ENCODE measurements around the gene LPA.
"Not testable (repeated sequence)": the region's sequence is repeated elsewhere in the genome, so short reads cannot be mapped to it uniquely, and the experiment has no call there.

LPA gene

DNA sequence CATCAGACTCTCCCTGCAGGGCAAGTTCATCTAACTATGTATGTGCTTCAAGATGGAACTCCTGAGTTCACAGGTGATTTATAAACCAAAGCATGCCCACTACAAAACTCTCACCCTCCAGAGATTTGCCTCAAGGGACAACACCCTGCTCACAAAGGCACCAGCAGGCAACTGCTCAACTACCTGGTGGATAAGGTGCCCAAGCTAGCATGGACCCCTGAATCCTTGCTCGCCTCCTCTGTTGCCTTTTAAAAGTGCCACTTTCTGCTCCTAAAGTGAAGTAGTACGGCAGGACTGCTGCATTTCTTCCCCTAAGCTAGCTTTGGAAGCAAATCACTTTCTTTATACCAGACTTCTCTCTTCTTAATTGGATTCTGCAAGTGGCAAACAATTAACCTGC, 1.2 kb downstream of the LPA start:
- DNase-seq = no peak

DNA sequence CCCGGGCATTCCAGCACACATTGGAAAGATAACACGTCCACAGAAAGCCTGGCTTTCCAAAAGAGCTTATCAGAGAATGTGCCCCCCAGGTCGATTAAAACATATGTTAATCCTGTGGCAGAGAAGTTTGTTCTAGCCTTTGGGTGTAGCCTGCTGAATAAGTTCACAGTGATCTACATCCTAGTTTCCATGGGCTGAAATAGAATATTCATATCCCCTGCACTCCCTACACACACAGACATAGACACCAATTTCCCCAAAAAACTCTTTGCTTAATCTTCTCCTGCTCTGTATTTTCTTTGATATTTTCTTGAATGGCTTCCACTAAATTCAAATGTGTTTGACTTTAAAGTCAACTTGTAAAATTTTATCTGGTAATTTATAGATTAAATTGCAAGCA, 1.6 kb downstream of the LPA start:
- DNase-seq = no peak

DNA sequence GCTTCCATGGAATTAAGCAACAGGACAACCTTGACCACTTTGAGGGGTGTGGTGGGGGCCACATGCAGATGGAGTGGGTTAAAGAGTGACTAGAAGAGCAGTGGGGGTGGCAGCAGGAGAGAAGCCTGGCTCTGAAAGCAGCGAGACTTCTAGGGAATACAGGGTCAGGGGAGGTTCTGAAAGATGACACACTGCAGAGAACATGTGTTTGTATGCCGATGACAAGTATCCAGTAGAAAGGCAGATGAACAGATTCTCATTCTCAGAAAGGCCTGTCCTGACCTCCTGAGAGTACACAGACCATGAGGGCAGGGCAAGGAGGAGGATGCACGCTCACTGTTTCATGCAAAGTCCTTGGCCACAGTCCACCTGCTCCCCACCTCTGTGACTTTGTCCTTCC, 2.9 kb downstream of the LPA start:
- DNase-seq = no peak

DNA sequence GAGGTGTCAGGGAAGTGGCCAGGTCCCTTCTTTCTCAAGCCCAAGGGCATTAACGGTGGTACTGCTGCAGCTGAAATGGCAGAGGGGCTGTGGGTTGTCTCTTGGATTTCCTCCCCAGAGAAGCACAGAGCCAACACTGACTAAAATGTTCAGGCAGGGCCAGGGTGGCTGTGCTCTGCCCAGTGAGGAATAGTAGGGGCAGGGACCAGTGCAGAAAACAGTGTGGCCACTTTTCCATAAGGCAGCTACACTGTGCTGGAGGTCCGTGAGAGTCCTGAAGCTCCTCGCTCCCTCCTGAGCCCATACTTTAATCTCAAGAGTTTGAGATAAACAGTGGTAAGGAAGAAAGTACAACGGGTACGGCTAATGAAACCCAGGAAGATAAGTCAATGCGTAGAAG, 4.5 kb downstream of the LPA start:
- no peak for DNase-seq

DNA sequence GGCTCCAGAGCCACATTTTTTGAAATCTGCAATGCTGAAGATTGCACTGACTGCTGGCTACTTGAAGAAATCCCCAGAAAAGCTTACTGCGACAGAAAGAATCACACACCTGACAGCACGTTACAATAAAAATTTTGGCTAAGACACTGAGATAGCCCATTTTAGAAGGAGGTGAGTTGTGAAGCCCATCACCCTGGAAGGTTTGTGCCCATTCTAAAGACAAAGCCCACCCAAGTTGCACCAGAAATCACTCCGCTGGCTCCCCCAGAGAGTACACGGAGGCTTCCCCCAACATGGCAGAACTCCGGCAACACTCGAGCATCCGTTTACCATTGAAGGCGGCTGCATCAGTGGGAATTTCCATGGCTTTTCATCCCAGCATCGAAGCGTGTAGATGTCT, 29.4 kb downstream of the LPA start:
- DNase-seq = no peak

DNA sequence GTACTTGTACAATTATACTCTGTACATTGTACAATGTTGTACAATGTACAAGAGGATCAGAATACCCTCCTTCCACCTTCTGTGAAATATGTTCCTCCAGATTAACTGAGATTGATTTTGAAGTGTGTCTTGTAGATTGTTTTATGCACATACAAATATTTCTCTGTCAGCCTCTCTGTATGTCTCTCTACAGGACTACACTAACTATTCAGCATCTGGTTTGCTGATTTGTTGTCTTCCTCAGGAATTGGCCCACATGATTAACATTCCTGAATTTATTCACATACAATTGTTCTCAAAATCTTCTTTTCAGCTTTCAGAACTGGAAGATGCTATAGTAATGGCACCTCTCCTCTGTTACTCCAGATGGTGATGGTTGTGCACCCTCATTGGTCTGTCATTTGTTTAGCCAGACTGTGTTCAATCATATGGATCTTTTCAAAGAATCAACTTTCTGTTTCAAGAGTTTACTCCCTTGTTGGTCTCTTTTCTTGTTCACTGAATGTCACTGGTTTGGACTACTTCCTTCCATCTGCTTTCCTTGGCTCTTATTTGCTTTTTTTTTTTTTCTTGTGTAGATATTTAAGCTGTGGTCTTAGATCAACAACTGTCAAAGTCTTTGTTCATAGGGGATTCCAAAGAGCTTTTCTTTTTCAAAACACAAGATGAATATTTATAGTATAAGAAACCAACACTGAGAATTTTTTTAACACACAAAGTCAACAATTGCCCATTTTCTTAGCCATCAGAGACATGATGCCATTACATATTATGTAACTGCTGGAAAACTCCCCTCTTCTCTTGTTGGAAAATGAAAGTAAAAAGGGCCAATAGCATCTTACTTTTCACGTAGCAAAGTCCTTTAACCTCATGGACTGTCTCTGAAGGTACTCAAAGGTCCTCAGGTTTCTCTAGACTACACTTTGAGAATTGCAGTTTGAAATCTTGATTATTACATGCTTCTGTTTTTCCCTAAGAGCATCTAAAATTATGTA, 67.9 kb downstream of the LPA start:
- DNase-seq = no peak

DNA sequence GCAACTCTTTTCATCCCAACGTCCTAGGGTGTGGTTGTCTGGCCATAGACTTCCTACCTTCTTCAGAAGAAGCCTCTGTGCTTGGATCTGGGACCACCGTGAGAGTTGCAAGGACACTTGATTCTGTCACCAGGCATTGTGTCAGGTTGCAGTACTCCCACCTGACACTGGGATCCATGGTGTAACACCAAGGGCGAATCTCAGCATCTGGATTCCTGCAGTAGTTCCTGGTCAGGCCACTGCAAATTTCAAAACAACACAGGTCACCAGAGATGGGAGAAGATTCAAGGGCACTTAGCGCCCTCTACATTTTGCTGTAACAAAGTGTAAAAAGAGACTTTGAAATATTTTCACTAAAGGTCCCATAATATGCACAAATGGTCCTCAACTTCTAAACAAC, 68.8 kb downstream of the LPA start:
- not testable (repeated sequence) for DNase-seq

DNA sequence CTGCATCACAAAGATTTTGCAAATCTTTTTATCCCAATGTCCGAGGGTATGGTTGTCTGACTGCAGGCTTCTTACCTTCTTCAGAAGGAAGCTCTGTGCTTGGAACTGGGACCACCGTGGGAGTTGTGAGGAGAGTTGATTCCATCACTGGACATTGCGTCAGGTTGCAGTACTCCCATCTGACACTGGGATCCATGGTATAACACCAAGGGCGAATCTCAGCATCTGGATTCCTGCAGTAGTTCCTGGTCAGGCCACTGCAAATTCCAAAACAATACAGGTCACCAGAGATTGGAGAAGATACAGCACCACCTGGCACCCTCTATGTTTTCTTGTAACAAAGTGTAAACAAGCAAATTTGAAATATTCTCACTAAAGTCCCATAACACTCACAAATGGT, 77.7 kb downstream of the LPA start:
- no peak for DNase-seq

DNA sequence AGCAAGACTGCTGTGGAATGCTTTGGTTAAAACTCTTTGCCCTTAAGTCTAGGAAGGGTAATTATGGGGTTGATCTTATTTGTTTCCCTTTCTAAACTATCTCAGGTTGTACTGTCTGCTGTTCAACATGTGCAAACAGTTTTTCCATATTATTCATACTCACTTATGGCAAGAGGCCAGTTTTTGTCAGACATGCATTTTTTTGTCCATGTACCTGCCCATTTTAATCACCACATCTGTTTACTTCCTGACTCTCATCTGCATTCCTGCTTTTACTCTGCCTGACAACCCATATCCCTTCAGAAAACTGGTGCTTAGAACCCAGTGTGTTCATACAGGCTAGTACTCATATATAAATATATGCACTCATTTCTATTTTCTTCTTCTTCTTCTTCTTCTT, 80.3 kb downstream of the LPA start:
- no peak for DNase-seq

DNA sequence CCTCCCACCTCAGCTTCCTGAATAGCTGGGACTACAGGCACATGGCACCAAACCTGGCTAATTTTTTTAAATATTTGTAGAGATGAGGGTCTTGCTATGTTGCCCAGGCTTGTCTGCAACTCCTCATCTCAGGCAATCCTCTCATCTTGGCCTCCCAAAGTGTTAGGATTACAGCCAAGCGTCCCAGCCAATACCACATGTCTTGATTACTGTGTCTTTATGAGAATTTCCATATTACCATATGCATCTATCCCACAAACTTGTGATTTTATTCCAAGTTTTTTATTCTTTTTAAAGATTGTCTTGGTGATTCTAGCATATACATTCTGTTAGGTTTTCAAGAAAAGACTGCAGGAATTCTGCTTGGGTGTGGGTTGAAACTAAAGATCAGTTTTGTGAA, 82.7 kb downstream of the LPA start:
- DNase-seq = no peak

DNA sequence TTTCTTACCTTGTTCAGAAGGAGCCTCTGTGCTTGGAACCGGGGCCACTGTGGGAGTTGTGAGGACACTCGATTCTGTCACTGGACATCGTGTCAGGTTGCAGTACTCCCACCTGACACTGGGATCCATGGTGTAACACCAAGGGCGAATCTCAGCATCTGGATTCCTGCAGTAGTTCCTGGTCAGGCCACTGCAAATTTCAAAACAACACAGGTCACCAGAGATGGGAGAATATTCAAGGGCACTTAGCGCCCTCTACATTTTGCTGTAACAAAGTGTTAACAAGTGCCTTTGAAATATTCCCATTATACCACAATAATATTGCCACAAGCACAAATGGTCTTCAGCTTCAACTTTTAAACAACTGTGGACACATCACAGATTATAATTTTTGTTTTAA, 85.6 kb downstream of the LPA start:
- not testable (repeated sequence) for DNase-seq

DNA sequence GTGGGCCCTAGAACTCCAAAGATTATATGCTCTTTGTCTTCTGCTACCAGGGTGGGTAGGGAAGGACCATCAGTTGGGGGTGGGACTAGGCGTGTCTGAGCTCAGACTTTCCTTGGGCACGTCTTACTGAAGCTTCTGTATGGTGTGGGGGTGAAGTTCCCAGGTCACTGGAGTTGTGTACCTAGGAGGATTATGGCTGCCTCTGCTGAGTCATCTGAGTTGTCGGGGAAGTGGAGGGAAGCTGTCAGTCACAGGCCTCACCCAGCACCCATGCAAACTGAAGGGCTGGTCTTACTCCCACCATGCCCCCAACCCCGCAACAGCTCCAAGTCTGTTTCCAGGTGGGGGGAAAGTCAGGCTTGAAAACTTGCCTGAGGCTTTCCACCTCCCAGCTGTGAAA, 90.1 kb downstream of the LPA start:
- no peak for DNase-seq

DNA sequence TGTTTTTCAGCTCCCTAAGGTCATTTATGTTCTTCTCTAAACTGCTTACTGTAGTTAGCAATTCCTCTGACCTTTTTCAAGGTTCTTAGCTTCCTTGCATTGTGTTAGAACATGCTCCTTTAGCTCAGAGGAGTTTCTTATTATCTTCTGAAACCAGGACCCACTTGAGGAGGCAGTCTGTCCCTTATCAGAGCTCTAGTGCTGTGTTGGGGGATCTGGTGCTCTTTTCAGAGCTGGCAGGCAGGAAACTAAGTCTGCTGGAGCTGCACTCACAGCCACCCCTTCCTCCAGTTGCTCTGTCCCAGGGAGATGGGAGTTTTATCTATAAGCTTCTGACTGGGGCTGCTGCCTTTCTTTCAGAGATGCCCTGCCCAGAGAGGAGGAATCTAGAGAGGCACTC, 92.9 kb downstream of the LPA start:
- DNase-seq = not testable (repeated sequence)

DNA sequence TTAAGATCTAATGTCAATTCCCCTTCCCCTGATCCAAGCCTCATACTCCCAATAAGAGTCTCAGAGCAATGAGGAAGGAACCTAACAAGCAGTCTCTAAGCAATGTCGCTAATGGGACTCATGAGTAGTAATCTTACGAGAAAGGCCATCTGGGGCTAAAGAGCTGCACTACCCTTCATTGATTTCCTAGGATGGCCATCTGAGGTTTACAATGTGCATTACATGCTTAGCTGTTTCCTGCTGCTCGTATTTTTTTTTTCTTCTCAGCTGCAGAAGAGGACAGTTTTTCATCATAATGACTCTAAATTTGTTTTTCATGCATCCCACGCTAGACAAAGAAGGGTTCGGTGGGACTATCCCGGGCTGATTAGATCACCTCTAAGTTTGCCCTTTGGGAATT, 119.3 kb downstream of the LPA start:
- no peak for DNase-seq

DNA sequence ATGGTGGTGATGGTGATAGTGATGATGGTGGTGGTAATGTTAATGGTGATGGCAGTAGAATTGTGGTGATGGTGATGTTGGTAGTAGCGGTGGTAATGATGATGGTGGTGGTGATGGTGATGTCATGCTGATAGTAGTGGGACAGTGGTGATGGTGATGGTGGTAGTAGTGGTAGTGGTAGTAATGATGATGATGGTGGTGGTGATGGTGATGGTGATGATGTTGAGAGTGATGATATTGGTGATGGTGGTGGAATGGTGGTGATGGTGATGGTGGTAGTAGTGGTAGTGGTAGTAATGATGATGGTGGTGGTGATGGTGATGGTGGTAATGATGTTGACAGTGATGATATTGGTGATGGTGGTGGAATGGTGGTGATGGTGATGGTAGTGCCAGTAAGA, 128.8 kb downstream of the LPA start:
- DNase-seq = no peak

DNA sequence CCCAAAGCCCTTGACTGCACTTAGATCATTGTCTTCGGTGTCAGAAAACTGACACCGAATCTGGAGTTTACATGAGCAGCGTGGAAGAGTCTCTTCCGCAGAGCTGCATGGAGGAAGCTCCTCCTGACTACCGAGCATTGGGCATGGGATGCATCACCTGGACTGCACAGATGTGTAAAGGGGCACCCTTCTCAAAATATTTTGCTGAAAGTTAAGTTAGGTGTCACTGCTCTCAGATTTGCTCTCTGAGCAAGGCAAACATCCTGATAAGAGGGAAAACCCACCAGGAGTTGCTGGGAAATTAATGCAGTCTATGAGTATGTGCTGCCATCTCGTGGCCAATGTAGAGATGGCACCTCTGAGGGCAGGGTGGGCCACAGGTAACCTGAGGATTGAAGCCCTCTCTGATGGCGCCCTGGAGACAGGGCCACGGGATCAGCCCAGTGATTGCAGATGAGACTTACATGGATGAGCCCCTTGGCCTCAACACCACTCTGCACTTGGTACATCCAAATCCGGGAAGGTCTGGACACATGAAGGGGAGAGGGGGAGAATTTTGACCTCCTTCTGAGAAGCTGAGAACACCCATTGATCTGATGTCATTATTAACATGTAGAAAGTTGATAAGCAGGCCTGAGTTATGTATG, 129.9 kb downstream of the LPA start:
- DNase-seq = no peak

DNA sequence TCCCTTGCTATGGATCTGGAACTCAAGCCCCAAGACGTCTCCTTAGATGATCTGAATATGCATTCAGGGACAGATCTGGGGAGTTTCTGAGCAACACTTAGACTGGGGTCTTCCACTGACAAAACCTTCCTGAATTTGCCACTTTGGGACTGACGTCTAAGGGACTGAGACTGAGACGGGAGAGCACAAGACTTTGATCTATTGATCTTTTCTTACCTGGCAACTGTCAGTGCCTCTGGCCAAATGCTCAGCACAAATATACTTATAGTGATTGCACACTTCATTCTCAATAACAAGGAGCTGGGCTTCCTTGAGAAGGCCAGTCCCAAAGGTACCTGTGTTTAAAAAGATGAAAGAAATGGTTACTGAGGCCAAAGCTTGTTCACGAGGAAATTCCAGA, 131.8 kb downstream of the LPA start:
- no peak for DNase-seq

DNA sequence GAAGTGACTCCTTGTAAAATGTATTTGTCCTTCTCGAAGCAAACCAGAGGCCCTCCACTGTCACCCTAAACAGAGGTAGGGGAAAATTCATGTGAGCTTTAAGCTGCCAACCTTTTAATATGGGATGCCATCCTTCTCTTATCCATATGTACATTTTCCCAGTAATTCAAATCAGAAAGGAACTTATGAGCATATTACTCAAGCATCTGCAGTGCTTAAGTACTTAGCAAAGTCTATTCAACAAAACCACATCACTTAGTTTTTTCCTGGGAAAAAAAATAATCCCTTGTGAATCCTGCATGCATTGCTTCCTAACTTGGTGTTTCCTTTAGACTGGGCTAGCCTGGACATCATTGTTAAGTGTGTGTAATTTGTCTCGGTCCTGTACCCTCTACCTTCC, 132.2 kb downstream of the LPA start:
- no peak for DNase-seq

DNA sequence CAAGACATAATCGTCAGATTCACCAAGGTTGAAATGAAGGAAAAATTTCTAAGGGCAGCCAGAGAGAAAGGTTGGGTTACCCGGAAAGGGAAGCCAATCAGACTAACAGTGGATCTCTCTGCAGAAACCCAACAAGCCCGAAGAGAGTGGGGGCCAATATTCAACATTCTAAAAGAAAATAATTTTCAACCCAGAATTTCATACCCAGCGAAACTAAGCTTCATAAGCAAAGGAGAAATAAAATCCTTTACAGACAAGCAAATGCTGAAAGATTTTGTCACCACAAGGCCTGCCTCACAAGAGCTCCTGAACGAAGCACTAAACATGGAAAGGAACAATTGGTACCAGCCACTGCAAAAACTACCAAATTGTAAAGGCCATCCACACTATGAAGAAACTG, 134.6 kb downstream of the LPA start:
- DNase-seq = not testable (repeated sequence)

DNA sequence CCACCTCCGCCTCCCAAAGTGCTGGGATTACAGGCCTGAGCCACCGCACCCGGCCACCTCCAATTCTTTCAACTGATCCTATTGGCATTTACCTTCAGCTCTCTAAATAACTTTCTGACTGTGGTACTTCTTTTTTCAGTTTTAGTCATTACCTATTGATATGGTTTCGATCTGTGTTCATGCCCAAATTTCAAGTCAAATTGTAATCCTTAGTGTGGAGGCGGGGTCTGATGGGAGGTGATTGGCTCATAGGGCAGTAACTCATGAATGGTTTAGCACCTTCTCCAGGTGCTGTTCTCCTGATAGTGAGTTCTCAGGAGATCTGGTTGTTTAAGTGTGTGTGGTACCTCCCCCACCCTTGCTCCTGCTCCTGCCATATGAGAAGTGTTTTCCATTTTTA, 140.9 kb downstream of the LPA start:
- no peak for DNase-seq

DNA sequence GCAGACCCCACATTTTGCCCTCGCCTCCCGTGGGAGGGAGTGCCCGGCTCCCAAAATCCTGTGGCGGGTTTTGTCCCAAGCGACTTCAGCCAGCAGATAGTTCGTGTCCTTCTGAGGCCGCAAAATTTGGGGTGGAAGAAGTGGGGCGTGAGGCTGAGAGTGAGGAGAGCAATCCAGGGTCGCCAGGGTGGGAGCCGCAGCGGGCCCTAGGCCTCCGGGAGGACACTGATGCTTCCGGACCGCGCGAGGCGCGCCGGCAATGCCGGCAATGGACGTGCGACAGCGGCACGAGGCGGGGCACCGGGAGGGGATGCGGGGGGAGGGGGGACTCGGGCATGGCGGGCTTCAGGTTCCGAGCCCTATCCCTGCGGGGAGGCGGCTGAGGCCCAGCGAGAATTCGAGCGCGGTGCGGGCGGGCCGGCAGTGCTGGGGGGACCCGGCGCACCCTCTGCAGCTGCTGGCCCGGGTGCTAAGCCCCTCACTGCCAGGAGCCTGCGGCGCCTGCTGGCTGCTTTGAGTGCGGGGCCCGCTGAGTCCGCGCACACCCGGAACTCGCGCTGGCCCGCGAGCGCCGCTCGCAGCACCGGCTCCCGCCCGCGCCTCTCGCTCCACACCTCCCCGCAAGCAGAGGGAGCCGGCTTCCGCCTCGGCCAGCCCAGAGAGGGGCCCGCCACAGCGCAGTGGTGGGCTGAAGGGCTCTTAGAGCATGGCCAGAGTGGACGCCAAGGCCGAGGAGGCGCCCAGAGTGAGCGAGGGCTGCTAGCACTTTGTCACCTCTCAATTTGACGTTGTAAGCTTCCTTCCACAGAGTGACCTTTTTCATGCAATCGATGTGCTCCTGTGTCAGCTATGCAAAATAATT, 143.8 kb downstream of the LPA start:
- peak; percentile 22 for DNase-seq

DNA sequence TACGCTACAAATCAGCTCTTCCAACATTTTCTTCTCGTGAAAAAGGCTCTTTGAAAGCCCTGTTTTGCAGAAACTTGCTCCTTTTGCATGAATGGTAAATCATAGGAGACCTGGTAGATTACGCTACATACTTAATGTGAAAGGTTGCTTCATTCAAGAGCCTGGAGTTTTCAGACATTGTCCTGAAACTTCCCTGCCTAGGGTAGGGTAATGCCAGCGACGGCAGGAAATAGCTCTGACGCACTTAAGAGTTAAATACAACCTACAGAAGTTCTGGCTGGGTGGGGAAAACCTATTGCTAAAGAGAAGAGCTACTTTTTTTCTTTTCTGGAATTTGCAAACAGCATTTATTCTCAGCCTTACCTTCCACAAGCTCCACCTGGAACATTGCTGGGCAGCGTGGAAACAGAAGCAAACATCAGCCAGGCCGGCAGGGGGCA, 144.5 kb downstream of the LPA start:
- no peak for DNase-seq

DNA sequence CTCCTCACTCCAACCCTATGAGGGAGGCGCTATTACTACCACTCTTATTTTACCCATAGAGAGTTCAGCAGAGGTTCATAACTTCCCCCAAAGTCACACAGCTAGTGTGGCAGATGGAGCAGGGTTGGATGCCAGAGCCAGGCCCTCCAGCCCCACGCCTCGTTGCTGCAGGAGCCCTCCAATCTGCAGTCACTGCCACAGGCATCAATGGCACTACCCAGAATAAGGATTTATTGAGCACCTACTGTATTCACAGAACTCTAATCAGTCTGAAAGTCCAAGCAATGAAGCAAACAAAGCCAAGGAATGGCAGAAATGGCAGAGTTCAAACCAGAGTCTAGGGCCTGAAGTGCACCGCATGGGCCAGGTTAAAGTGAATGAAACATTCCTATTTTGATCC, 144.9 kb downstream of the LPA start:
- DNase-seq = no peak

Data from NCI-H2227 treated with DMSO at 0.1 percent for 48 hours (cell line).